Activated CD8-positive, alpha-beta memory T cell treated with anti-CD3 and anti-CD28 coated beads, Interleukin-2, amount 50 U/mL, for 48 hours (primary cell): ENCODE results near the gene ARHGAP24.
"Not testable (repeated sequence)": the region's sequence is repeated elsewhere in the genome, so short reads cannot be mapped to it uniquely, and the experiment has no call there.

Experiments used
- DNase-seq: peaks from one replicate; pipeline ENCODE4 v3.0.0-alpha.2; 2020

Gene ARHGAP24

DNA sequence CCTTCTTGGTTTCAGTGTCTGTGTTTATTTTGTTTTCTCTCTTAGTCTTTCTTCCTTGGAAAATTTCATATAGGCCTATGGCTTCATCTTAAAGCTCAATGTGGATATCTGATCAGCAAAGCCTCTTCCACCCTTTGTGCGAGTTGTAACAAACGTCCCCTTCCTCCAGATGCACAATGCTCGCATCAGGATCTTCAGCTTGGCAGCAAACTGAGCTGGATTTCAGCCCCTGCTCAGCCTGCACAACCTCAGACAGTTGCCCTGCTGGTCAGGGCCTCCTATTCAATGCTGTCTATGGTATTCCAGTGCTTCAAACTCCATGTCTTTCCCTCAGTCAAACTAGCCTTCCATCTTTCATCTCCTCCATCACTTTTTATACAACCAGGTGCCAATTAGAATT lies 309.4 kb downstream of the ARHGAP24 start:
- DNase-seq = no peak

DNA sequence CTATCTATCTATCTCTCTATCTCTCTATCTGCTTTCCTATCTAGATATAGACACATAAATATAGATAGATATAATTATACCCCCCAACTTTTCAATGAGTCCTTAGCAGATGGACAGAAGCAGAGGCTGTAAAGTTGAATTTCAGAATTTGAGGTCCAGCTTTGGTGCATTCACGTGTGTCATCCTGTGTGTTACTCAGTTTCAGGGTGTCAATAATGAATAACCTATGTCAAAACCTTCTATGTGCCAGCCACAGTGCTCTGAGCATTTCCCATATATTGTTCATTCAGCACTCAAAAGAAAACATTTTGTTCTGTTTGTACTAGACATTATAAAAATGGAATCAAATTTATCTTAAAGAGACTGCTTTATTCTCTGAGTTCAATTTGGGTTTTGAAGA lies 310.0 kb downstream of the ARHGAP24 start:
- no peak for DNase-seq

DNA sequence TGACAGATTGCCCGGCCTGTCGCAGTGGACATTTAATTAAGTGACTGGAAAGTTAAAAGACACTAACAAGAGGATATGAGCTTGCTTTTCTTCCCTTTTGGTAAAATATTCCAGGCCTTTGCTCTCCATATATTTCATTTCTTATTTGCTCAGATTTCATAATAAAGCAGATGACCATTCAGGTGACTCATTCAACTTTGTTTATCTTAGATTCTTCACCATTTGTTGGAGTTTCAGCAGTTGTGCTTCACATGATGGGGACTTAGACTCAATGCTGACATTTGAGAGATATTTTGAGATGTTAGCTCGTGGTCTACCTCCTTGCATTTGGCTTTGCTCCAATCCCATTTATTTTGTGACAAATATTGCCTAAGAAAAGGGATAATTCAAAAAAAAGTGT lies 312.2 kb downstream of the ARHGAP24 start:
- DNase-seq = no peak

DNA sequence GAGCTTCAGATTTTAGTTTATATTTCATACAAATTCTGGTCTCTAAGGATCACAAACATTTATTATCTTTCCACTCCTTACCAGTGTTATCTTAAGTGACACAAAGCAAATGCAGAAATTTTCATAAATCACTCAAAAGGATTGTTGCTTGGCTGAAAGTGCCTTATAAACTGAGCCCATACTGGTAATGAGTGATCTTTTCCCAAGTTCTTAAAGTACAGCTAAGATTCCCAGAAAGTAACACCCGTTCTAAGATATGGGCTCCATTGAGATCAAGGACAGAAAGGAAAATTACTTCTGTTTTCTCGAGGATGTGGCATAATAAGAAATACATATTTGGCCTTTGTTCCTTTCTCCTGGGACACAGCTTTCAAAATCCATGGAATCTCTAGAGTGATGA lies 313.7 kb downstream of the ARHGAP24 start:
- DNase-seq = no peak

DNA sequence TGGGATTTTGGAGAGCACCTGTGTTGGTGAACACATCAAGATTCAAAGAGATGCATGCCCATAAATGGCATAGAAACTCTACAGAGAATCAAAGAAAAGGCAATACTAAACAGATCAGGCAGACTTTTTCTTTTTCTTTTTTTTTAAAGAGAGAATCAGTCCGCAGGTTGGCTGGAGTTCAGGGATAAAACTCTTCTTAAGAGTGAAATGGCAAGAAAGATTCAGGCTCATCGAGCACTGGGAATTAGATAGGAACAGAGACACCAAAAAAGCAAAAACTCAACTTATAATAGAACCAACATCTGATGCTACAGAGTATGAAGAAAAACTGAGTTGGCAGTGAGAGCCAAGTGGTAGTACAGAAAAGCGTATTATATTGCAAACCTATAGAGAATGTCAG lies 314.3 kb downstream of the ARHGAP24 start:
- DNase-seq = no peak

DNA sequence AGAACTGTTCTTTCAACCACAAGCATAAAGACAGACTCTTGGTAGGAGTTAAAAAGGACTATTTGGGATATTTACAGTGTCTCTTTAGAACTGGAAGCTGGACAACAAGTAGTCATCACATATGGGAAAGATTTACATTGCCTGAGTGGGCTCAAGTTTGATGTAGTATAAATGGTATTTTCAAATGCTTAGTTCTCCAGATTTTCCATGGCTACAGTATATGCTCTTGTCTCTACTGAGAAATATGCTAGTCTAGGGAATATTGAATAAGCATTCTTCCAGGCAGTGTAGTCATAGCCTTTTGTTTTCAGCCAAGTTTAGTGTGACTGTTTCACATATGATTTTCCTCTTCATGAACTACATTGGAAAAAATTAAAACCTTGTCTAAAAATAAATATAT lies 315.6 kb downstream of the ARHGAP24 start:
- DNase-seq = no peak

DNA sequence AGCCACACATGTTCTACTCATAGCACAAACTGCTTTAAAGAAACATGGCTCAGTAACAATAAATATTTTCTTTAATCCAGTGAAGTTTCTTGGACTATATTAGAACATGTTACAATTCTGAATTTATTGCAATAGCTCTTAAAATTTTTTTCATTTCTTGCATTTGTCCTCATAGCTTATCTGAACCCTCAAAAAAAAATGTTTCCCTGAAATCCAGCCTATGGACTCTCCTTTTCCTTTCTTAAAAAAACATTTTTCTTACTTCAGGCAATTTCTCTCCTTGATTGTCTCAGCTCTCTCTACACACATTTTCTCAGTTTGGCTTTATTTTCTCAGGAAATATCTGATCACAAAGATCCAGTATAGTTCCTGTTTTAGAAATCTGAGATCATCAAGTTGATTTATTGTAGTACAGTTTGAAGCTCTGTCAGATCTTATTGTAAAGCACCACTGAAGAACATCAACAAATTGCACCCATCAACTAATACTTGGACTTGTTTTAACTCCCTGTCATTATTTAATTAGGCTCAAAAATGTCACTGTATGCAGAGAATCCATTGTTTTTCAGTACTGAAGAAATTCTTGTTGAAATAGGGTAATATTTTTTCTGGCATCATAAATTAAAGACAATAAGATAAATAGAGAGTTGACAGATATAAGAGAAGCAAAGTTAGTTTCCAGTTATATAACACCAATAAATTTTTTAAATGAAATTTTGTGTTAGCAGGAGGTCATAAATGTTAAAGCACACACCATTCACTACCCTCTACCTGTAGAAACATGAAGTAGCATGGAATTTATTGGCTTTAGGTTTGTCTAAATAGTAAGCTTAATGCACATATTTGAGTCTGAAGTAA lies 317.7 kb downstream of the ARHGAP24 start:
- no peak for DNase-seq

DNA sequence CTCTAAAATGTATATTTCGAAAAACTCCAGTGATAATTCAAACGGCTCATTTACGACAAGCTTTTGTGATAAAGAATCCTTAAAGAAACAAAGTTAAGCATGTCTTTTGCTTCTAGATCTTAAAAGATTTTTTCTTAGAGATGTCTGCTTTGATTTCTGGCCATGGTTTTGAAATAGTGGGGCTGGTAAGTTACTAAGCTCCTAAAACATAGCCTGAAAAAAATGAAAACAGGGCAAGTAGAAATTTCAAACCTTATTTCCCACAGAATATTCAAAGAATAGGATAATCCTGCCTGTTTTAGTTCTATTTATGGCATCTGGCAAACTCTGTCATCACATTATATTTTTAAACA lies 318.3 kb downstream of the ARHGAP24 start:
- DNase-seq = no peak

DNA sequence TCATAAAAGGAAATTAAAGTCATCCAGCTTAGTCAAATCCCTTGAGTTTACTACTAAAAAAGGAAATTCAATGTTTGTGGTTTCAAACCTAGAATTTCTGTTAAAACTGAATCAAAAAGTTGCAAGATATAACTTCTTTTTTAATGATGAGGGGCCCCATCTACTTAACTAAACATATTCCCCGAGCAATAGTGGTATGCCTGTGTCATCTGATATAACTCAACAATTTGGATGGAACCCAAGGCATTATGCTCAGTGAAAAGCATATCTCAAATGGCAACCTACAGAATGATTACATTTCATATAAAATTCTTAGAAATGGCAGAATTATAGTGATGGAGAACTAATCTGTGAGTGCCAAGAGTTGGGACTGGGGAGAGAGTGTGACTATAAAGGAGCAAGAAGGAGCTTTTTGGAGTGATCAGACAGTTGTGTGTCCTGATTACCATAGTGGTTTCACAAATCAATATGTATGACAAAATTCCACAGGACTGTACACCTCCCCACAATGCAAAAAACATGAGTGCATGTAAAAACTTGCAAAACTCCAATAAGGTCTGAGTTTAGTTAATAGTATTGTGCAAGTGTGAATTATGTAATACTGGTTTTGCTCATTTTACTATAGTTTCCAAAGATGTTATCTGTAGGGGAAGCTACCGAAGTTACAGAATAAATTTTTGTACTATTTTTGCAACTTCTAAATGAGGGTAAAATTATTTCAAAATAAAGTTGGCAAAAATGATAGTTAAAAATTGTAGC lies 323.2 kb downstream of the ARHGAP24 start:
- no peak for DNase-seq

DNA sequence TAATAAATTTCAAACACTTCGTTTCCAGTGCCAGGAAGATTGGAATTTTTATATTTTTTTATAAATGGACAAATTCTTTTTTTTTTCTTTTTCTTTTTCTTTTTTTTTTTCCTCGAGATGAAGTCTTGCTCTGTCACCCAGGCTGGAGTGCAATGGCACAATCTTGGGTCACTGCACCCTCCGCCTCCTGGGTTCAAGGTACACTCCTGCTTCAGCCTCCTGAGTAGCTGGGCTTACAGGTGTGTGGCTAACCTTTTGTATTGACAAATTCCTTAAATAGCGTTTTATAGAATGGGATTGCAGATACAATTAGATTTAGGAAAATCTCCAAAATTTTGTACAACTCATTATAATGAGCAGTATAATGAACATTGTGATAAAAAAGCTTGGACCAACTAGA lies 328.9 kb downstream of the ARHGAP24 start:
- no peak for DNase-seq

DNA sequence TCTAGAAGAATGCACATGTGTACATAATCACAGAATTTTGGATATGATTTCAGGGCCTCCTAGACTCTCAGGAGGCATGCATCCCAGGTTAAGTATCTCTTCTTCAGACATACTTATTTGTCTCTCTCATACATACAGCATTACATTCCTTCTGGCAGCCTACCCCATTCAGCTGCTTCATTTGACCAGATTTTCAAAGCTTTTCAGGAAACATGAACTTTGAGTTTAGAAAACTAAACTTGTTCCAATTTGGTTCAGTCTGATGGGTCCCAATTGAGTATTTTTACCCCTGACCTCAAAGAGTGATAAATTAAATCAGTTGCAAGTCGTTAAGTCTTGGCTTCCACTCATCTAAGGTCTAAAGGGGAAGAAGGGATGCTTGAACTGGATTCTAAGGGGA lies 330.9 kb downstream of the ARHGAP24 start:
- no peak for DNase-seq

DNA sequence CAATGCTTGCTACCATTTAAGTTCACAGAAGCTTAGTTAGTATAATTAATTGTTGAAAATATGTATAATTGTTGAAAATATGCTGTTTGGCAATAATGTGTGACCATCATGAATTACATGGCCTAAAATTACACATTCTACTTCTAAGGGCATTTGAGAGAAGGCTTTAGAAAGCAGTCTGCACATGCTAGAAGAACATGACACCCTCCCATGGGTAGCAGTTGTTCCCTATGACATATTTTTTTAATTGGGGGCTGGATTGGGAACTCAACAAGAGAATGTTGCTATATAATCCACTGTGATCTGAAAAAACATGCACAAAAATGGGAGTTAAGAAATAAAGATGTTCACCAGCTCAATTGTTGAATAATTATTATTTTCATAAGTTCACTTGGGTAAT lies 331.4 kb downstream of the ARHGAP24 start:
- no peak for DNase-seq

DNA sequence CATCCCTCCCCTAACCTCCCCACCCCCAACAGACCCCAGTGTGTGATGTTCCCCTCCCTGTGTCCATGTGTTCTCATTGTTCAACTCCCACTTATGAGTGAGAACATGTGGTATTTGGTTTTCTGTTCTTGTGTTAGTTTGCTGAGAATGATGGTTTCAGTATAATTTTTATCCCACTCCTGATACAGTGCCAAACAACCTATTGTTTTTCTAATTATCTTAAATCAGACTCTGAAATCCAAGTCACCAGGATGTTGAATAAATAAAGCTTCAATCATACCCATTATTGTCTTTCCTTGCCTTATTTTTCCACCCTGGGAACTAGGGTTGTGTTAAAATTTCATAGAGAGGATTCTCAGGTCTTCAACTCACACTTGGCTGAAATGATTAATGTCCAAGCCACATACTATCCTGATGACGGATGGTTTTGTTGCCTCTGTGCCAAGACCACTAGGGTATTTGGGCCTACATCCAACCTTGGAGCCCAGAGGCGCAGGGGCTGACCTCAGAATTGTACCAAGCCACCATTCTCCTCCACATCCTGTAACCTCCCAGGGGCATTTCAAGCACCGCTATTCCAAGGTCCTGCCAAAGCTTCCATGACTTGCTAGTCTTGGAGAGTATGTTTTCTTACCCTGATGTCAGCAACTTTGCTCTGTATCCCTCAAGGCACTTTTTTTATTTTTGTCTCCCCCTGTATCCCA lies 332.4 kb downstream of the ARHGAP24 start:
- no peak for DNase-seq

DNA sequence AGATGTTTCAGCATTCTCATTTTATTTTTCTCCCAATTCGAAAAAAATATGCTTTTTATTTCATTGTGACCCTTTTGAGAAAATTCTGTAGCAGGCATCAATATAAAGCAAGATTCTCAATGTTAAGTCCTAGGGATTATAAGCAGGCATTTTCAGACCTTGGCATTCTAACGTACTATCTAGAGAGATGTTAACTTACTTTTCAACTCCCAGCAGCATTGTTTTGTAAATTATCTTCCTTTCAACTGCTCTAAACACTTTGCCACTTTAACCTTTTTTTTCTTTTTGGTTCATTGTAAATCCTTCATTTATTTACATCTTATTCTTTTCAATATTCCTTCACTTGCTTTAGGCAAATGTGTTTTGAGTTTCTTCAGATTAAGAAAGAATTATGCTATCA lies 333.2 kb downstream of the ARHGAP24 start:
- no peak for DNase-seq

DNA sequence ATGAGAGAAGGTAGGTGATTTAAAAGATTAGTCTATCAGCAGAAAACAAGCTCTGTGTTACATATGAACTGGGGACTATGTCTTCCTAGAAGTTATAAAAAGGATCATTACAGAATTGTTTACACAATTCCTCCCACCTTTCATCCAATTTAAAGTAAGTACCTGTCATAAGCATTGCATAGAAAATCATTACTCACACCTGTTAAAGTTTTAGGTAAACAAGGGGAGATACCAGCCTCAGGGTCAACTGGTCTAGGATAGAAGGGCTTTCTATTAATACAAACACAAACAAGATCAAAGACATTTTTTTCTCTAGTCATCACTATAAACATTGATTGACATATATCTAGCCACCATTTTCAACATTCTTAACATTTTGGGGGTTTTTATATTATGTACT lies 333.9 kb downstream of the ARHGAP24 start:
- DNase-seq = no peak

DNA sequence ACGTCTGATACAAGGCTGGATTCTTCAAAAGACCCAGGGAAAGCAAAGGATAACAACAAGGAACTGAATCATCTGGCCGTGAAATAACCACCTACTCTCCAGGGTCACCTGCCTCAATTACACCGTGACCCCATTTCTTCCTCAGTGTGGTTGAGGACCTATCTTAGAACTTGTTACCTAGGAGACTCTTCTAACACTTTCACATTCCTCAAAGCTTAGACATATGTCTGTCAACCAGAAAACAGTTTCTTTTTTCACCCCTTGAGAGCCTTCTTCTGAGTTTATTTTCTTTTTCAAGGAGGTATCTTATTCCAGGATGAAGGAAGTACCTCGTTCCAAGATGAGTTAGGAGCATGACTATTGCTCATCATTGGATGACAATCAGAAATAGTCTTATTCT lies 337.8 kb downstream of the ARHGAP24 start:
- DNase-seq = no peak

DNA sequence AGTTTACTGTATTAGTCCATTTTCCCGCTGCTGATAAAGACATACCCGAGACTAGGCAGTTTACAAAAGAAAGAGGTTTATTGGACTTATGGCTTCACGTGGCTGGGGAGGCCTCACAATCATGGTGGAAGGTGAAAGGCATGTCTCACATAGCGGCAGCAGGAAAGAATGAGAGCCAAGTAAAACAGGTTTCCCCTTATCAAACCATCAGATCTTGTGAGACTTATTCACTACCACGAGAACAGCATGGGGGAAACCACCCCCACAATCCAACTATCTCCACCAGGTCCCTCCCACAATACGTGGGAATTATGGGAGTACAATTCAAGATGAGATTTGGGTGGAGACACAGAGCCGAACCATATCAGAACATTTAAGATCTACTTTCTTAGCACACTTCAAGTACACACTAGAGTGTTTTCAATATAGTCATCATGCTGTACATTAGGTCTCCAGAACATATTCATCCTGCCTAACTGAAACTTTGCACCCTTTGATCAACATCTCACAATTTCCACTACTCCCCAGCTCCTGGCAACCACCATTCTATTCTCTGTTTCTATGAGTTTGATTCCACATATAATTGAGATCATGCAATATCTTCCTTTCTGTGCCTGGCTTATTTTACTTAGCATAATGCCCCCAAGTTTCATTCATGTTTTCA lies 341.0 kb downstream of the ARHGAP24 start:
- DNase-seq = no peak

DNA sequence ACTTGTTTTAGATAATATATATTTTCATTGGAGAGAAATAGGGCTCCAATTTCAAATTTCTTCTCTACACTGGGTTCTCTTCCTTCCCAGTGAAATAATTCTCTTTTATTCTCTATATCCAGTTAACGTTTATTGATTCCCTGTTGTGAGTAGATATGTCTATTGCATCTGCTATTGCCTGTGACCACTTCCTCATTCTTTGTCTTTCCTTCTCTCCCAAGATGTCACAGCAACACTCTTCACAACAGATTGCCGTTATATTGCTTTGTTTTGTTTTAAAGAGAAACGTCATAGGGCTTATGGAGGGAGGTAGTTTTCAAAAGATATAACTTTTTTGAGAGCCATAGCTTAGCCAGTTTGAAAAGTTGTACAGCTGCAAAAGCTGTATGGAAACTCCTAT lies 343.8 kb downstream of the ARHGAP24 start:
- DNase-seq = no peak

DNA sequence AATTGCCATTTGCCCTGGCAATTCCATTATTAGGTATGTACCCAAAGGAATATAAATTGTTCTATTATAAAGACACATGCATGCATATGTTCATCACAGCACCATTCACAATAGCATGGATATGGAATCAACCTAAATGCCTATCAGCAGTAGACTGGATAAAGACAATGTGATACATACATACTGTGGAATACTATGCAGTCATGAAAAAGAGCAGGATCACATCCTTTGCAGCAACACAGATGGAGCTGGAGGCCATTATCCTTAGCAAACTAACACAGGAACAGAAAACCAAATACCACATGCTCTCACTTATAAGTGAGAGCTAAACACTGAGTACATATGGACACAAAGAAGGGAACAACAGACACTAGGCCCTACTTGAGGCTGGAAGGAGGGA lies 345.2 kb downstream of the ARHGAP24 start:
- DNase-seq = not testable (repeated sequence)

DNA sequence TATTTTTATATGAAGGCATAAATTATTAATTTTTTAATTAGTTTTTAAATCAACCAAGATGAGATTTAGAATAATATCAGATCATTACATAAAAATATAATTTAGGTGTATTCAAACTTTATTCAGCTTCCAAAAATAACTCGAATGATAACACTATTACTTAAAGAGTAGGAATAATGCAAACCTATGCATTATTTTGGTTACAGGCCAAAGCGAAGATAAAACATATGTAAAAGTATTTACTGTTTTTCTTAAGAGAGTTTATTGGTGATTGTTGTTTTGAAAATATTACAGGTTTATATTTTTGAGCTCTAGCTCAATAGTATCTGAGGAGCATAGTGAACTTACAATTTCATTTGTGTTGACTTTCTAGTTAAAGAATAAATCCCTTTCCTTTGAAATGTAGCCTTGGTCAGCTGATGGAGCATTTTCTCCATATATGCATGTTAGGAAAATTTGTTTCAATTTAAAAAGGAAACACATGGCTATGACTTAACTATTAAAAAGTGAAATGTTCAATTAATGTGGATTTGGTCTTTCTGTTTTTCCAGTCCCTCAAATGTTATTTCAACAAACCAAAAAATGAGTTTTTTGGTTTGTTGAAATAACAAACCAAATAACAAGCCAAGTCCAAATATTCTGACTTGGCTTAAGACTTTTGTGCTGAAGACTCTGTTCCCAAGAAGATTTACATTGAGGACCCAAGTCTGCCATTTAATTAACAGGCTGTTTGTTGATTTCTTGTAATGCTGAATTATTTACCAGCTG lies 346.9 kb downstream of the ARHGAP24 start:
- no peak for DNase-seq

DNA sequence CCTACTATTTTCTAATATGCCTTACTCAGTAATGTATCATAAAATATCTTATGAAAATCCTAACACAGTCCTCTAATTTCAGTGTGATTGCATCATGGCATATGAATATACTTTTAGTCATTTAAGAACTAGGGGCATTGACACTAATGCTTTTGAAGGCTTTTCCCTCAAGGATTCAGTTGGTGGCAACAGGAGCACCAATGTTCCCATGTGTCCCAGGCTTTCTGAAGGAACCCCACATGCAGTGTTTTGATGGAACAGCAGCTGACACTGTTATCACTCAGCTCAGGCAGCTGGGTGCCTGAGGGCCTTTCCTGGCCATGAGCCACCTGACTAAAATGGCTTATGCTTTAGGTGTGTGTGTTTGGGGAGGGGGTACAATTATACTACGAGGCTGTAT lies 348.3 kb downstream of the ARHGAP24 start:
- DNase-seq = no peak

DNA sequence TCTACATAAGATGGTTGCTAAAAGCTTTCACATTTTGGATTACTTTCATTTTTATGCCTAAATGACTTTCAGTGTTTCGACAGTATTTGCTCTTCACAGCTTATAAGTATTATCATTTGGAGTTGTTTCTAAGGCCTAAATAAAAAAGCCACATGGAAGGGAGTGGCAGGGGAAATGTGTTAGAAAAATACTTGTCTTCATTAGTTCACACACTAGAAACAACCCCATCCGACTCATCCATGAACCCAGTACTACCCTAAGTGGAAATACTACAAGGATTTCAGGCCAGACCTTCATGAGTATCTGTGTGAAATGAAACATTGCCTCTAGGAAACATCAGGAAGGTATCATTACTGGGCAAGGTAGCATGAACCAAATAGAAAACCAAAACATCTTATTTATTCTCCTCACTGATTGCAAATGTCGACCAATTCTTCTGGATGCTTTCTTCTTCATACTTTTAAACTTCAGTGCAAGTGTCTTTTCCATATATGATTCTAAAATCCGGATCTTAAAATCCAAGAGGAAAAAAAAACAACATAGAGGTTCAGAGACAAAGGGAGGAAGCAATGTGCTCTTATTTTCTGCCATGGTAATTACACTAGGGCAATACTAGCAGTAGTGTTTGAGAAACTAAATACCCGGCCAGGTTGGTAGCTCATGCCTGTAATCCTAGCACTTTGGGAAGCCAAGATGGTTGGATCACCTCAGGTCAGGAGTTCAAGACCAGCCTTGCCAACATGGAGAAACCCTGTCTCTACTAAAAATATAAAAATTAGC lies 349.4 kb downstream of the ARHGAP24 start:
- DNase-seq = no peak
